GM18909 (cell line): ENCODE data around the gene TRPM2.

Experiments used
- ATAC-seq: cut with Tn5 transposase; IDR thresholded peaks from one replicate; pipeline ENCODE4 v1.9.1; 2021; ENCODE audit warnings: mild to moderate bottlenecking; ENCODE audit not compliant: unreplicated experiment, poor library complexity

The TRPM2 gene

GRCh38 chr21:44353191-44353970 is at the start of gene TRPM2:
TSS of gene TRPM2 (plus strand) at chr21:44353621. CDS start at chr21:44353701, 80 bp downstream.
- ATAC-seq: no peak

GRCh38 chr21:44304011-44304616 is 49.3 kb upstream of the TRPM2 start:
- no peak for ATAC-seq

GRCh38 chr21:44304877-44305293 is 48.5 kb upstream of the TRPM2 start:
- ATAC-seq: no peak

- ATAC-seq: no peak
Observed at GRCh38 chr21:44305691-44306090, 47.7 kb upstream of the TRPM2 start.

- no peak for ATAC-seq
Observed at GRCh38 chr21:44306936-44307704, 46.3 kb upstream of the TRPM2 start.

GRCh38 chr21:44310628-44311507 is 42.6 kb upstream of the TRPM2 start:
- no peak for ATAC-seq

GRCh38 chr21:44312089-44312488 is 41.3 kb upstream of the TRPM2 start:
- no peak for ATAC-seq

- ATAC-seq: no peak
Observed at GRCh38 chr21:44312716-44313115, 40.7 kb upstream of the TRPM2 start.

GRCh38 chr21:44313451-44313850 is 40.0 kb upstream of the TRPM2 start:
- no peak for ATAC-seq

GRCh38 chr21:44314128-44314527 is 39.3 kb upstream of the TRPM2 start:
- no peak for ATAC-seq

- no peak for ATAC-seq
Observed at GRCh38 chr21:44314561-44314960, 38.9 kb upstream of the TRPM2 start.

- ATAC-seq: no peak
Observed at GRCh38 chr21:44315691-44316203, 37.7 kb upstream of the TRPM2 start.

- no peak for ATAC-seq
Observed at GRCh38 chr21:44316277-44316900, 37.0 kb upstream of the TRPM2 start.

- ATAC-seq: no peak
Observed at GRCh38 chr21:44317241-44317782, 36.1 kb upstream of the TRPM2 start.

- no peak for ATAC-seq
Observed at GRCh38 chr21:44317871-44318270, 35.5 kb upstream of the TRPM2 start.

GRCh38 chr21:44318489-44319285 is 34.7 kb upstream of the TRPM2 start:
- no peak for ATAC-seq

- no peak for ATAC-seq
Observed at GRCh38 chr21:44319407-44320065, 33.9 kb upstream of the TRPM2 start.

GRCh38 chr21:44320847-44321246 is 32.6 kb upstream of the TRPM2 start:
- no peak for ATAC-seq
